ENCODE data around the gene SCD5.
A peak's percentile ranks its signal among the peaks of the same experiment; 100 is the strongest.

Gene SCD5

DNA sequence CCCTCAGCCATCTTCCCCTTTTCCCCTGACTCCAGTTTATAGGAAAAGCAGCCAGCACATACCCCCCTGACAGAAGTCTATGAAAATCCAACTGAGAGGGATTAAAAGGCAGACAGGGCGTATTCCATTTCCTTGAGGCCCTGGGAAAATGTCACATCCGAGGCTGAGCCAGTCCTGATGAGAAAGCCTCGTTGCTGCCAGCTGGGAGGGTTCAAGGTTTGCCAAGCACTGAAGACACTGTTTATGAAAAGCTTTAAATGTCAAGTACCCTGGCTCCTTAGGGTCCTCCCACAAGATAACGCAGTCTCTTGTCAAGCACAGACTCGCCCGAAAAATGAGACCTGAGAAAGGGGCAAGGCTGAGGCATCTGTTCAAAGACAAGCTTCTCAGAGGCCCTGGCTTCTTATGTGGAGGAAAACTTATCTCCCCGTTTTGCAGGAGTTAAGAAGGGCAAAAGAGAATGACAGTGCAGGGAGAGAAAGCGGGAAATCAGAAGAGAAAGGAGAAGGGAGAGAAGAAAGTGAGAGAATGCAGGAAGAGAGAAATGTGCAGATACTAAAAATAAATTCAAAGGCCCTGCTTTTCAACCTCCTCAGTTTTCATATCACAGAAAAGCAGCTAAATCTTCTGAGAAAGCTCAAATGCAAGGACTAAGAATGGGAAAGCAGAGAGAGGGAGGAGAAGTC is 44.7 kb downstream of the SCD5 start (continued):
- TF ChIP-seq, protein P1, sequence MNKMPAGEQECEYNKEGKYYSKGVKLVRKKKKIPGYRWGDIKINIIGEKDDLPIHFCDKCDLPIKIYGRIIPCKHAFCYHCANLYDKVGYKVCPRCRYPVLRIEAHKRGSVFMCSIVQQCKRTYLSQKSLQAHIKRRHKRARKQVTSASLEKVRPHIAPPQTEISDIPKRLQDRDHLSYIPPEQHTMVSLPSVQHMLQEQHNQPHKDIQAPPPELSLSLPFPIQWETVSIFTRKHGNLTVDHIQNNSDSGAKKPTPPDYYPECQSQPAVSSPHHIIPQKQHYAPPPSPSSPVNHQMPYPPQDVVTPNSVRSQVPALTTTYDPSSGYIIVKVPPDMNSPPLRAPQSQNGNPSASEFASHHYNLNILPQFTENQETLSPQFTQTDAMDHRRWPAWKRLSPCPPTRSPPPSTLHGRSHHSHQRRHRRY (tag by site-specific recombination; IDR thresholded peaks at IDR 0.05): no peak
- peak; percentile 41; the same call in 1 of the 2 replicates for TF ChIP-seq ZSCAN30 (tag by site-specific recombination; IDR thresholded peaks at IDR 0.05)
- peak; percentile 60; the same call in 1 of the 2 replicates for TF ChIP-seq ZNF843 (tag by site-specific recombination; IDR thresholded peaks at IDR 0.05)
- peak; percentile 60; the same call in 1 of the 2 replicates for TF ChIP-seq OSR2 (tag by site-specific recombination; IDR thresholded peaks at IDR 0.05)
- 0 out of 2 replicates have a peak, but pooled peaks have one; percentile 26 for TF ChIP-seq ZXDB (tag by site-specific recombination; IDR thresholded peaks at IDR 0.05)
- peak; percentile 98; the same call in 1 of the 2 replicates for TF ChIP-seq MZF1 (tag by site-specific recombination; IDR thresholded peaks at IDR 0.05; ENCODE audit: borderline replicate concordance)
- no peak for TF ChIP-seq ZNF585B (tag by site-specific recombination; IDR thresholded peaks at IDR 0.05)
- TF ChIP-seq KLF1 (tag by site-specific recombination; IDR thresholded peaks at IDR 0.05): peak; percentile 57
- peak; percentile 30; the same call in 1 of the 2 replicates for TF ChIP-seq GLIS1 (tag by site-specific recombination; IDR thresholded peaks at IDR 0.05)
- TF ChIP-seq SP7 (tag by site-specific recombination; IDR thresholded peaks at IDR 0.05): peak; percentile 52
- peak; percentile 94 for TF ChIP-seq ZSCAN16 (tag by site-specific recombination; IDR thresholded peaks at IDR 0.05)
- peak; percentile 99 for TF ChIP-seq PRDM1 (tag by site-specific recombination; IDR thresholded peaks at IDR 0.05)
- TF ChIP-seq, protein P2, sequence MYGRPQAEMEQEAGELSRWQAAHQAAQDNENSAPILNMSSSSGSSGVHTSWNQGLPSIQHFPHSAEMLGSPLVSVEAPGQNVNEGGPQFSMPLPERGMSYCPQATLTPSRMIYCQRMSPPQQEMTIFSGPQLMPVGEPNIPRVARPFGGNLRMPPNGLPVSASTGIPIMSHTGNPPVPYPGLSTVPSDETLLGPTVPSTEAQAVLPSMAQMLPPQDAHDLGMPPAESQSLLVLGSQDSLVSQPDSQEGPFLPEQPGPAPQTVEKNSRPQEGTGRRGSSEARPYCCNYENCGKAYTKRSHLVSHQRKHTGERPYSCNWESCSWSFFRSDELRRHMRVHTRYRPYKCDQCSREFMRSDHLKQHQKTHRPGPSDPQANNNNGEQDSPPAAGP (tag by site-specific recombination; IDR thresholded peaks at IDR 0.05): peak; percentile 53; the same call in 1 of the 2 replicates
- 0 out of 2 replicates have a peak, but pooled peaks have one; percentile 9 for TF ChIP-seq ZNF10 (tag by site-specific recombination; IDR thresholded peaks at IDR 0.05)

DNA sequence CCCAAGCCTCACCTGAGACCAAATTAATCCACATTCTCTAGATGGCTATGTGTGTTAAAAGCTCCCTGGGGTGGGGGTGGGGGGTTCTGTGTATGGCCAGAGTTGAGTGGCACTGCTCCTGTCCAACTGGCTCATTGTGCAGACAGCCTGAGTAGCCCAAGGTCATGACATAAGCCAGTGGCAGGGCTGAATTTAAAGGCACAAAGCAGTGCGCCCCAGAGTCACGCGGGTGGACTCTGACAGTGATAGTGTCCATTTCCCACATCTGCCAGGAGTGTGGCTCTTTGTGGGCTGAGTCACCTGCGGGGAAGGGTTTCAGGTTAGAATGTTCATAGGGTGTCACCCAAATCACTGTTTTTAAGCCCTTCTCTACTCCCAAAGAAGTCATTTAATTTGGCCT is 45.4 kb downstream of the SCD5 start:
- ChIA-PET CTCF (interaction anchor here (0.6 to 1.0 kb wide), 2 partner anchors 14 to 17 kb away, joined by 3 to 5 read pairs; no protein-coding TSS in a partner anchor), POLR2A (no interaction called here)
- Histone ChIP-seq H3K9me3 (ENCODE audit: control insufficient read depth, insufficient read depth, low read depth, low read length) (no peaks in the 10 kb centered on the region), H3K27ac (ENCODE audit: extremely low read depth, low read depth, low read length) (peak overlapping the region; percentile 7), H3K36me3 (ENCODE audit: control insufficient read depth in 2 of 2, insufficient read depth in 1 of 2, low read length in 2 of 2) (no peaks in the 10 kb centered on the region), H3K4me1 (ENCODE audit: control insufficient read depth, insufficient read depth, low read length) (peaks cover 6% of the 10 kb centered on the region), H3K4me3 (ENCODE audit: low read depth, low read length) (no peak overlapping the region)
- TF ChIP-seq ZNF791 (tag by site-specific recombination; IDR thresholded peaks at IDR 0.05): no peak
- no peak for TF ChIP-seq HOXC10 (CRISPR knock-in tag; IDR thresholded peaks at IDR 0.05)
- TF ChIP-seq, protein P3, sequence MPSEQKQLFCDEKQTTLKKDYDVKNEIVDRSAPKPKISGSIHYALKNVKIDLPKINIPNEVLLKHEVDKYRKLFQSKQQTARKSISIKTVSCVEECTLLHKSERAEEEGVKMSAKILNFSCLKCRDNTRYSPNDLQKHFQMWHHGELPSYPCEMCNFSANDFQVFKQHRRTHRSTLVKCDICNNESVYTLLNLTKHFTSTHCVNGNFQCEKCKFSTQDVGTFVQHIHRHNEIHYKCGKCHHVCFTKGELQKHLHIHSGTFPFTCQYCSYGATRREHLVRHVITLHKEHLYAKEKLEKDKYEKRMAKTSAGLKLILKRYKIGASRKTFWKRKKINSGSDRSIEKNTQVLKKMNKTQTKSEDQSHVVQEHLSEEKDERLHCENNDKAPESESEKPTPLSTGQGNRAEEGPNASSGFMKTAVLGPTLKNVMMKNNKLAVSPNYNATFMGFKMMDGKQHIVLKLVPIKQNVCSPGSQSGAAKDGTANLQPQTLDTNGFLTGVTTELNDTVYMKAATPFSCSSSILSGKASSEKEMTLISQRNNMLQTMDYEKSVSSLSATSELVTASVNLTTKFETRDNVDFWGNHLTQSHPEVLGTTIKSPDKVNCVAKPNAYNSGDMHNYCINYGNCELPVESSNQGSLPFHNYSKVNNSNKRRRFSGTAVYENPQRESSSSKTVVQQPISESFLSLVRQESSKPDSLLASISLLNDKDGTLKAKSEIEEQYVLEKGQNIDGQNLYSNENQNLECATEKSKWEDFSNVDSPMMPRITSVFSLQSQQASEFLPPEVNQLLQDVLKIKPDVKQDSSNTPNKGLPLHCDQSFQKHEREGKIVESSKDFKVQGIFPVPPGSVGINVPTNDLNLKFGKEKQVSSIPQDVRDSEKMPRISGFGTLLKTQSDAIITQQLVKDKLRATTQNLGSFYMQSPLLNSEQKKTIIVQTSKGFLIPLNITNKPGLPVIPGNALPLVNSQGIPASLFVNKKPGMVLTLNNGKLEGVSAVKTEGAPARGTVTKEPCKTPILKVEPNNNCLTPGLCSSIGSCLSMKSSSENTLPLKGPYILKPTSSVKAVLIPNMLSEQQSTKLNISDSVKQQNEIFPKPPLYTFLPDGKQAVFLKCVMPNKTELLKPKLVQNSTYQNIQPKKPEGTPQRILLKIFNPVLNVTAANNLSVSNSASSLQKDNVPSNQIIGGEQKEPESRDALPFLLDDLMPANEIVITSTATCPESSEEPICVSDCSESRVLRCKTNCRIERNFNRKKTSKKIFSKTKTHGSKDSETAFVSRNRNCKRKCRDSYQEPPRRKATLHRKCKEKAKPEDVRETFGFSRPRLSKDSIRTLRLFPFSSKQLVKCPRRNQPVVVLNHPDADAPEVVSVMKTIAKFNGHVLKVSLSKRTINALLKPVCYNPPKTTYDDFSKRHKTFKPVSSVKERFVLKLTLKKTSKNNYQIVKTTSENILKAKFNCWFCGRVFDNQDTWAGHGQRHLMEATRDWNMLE (tag by site-specific recombination; conservative IDR thresholded peaks at IDR 0.05; ENCODE audit: low read depth): no peak
- TF ChIP-seq, protein P1 (tag by site-specific recombination; IDR thresholded peaks at IDR 0.05): no peak
- TF ChIP-seq ZSCAN18 (tag by site-specific recombination; IDR thresholded peaks at IDR 0.05): no peak
- TF ChIP-seq ZNF558 (tag by site-specific recombination; IDR thresholded peaks at IDR 0.05): no peak
- TF ChIP-seq, protein P4, sequence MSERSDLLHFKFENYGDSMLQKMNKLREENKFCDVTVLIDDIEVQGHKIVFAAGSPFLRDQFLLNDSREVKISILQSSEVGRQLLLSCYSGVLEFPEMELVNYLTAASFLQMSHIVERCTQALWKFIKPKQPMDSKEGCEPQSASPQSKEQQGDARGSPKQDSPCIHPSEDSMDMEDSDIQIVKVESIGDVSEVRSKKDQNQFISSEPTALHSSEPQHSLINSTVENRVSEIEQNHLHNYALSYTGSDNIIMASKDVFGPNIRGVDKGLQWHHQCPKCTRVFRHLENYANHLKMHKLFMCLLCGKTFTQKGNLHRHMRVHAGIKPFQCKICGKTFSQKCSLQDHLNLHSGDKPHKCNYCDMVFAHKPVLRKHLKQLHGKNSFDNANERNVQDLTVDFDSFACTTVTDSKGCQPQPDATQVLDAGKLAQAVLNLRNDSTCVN (tag by site-specific recombination; optimal IDR thresholded peaks at IDR 0.05): no peak
- TF ChIP-seq ZNF521 (tag by site-specific recombination; IDR thresholded peaks at IDR 0.05): no peak
- no peak for TF ChIP-seq ZFP37 (tag by site-specific recombination; IDR thresholded peaks at IDR 0.05)
- TF ChIP-seq, protein P5, sequence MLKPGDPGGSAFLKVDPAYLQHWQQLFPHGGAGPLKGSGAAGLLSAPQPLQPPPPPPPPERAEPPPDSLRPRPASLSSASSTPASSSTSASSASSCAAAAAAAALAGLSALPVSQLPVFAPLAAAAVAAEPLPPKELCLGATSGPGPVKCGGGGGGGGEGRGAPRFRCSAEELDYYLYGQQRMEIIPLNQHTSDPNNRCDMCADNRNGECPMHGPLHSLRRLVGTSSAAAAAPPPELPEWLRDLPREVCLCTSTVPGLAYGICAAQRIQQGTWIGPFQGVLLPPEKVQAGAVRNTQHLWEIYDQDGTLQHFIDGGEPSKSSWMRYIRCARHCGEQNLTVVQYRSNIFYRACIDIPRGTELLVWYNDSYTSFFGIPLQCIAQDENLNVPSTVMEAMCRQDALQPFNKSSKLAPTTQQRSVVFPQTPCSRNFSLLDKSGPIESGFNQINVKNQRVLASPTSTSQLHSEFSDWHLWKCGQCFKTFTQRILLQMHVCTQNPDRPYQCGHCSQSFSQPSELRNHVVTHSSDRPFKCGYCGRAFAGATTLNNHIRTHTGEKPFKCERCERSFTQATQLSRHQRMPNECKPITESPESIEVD (tag by site-specific recombination; IDR thresholded peaks at IDR 0.05): no peak
